H1 (cell line): ENCODE results near the gene ZNF433. TPM values are rescaled to one million over a fixed set of nuclear protein-coding genes. Genes with fewer than 3 reads are reported as not detected.
A peak's percentile ranks its signal among the peaks of the same experiment; 100 is the strongest.

Source experiments
- ATF3 ChIP-seq: IDR thresholded peaks from 2 replicates; pipeline ENCODE4 v1.6.1; 2011; ENCODE audit warnings: low read depth, mild to moderate bottlenecking, low read length; ENCODE audit not compliant: insufficient read depth
- BACH1 ChIP-seq: IDR thresholded peaks from 2 replicates; pipeline ENCODE4 v1.6.1; 2012; ENCODE audit warnings: low read length, improper control_type of control experiment
- BRCA1 ChIP-seq: IDR thresholded peaks from 2 replicates; pipeline ENCODE4 v1.6.1; 2012; ENCODE audit warnings: low read depth, low read length, improper control_type of control experiment
- CBX5 ChIP-seq: fragments of 300-800, 300-1000 bp; sonication (generic); IDR thresholded peaks from 2 replicates; pipeline ENCODE4 v1.7.1; 2016; ENCODE audit warnings: antibody characterized with exemption, low read length, low read depth
- CBX8 ChIP-seq: fragments of 300-800, 300-1000 bp; sonication (generic); IDR thresholded peaks from 2 replicates; pipeline ENCODE4 v1.7.1; 2016; ENCODE audit warnings: low read depth, low read length, borderline replicate concordance
- CEBPB ChIP-seq: IDR thresholded peaks from 2 replicates; pipeline ENCODE4 v1.6.1; 2012; ENCODE audit warnings: low read depth, low read length
- CHD1 ChIP-seq: IDR thresholded peaks from 2 replicates; pipeline ENCODE4 v1.6.1; 2012; ENCODE audit warnings: low read depth, low read length, improper control_type of control experiment
- CHD2 ChIP-seq: IDR thresholded peaks from 2 replicates; pipeline ENCODE4 v1.6.1; 2012; ENCODE audit warnings: low read length, improper control_type of control experiment
- CREB1 ChIP-seq: IDR thresholded peaks from 2 replicates; pipeline ENCODE4 v1.6.1; 2012; ENCODE audit warnings: inconsistent platforms
- CTCF ChIP-seq, 3 experiments: IDR thresholded peaks; 1 replicate in 2 of 3; 2 replicates in 1 of 3; pipeline versions ENCODE4 v1.5.1 to v1.6.1; 2011; ENCODE audit warnings: low read length in 3 of 3, mild to moderate bottlenecking in 3 of 3, inconsistent platforms in 2 of 3, low read depth in 1 of 3, moderate library complexity in 1 of 3; ENCODE audit not compliant: insufficient read depth in 1 of 3; ENCODE audit errors: control extremely low read depth in 1 of 3
- E2F6 ChIP-seq: IDR thresholded peaks from 2 replicates; pipeline ENCODE4 v1.6.1; 2012; ENCODE audit warnings: inconsistent platforms
- JUND ChIP-seq: IDR thresholded peaks from 2 replicates; pipeline ENCODE4 v1.6.1; 2011; ENCODE audit warnings: mild to moderate bottlenecking, improper control_type of control experiment, low read length
- PHF8 ChIP-seq: fragments of 200-600 bp; sonication (generic); conservative IDR thresholded peaks from 2 replicates; pipeline ENCODE4 v1.7.1; 2012; ENCODE audit warnings: low read depth, mild to moderate bottlenecking, inconsistent platforms, low read length, moderate library complexity
- RAD21 ChIP-seq, 2 experiments: IDR thresholded peaks in 1 of 2; conservative IDR thresholded peaks in 1 of 2; 2 replicates each; pipeline ENCODE4 v1.6.1; 2011; ENCODE audit warnings: low read depth in 2 of 2, low read length in 2 of 2, improper control_type of control experiment in 1 of 2, inconsistent platforms in 1 of 2, mild to moderate bottlenecking in 1 of 2, moderate library complexity in 1 of 2
- RBBP5 ChIP-seq: IDR thresholded peaks from 2 replicates; pipeline ENCODE4 v1.7.1; 2012; ENCODE audit warnings: low read depth, mild to moderate bottlenecking, inconsistent platforms, low read length, moderate library complexity, borderline replicate concordance
- SAP30 ChIP-seq: fragments of 300-600 bp; sonication (generic); IDR thresholded peaks from 2 replicates; pipeline ENCODE4 v1.7.1; 2012; ENCODE audit warnings: low read length, moderate library complexity, mild to moderate bottlenecking, inconsistent platforms; ENCODE audit not compliant: insufficient read depth, insufficient replicate concordance
- TBP ChIP-seq: IDR thresholded peaks from 2 replicates; pipeline ENCODE4 v1.6.1; 2011; ENCODE audit warnings: low read depth, low read length, improper control_type of control experiment
- TCF12 ChIP-seq: IDR thresholded peaks from 2 replicates; pipeline ENCODE4 v1.6.1; 2011; ENCODE audit warnings: low read depth, mild to moderate bottlenecking, low read length
- YY1 ChIP-seq: IDR thresholded peaks from 2 replicates; pipeline ENCODE4 v1.6.1; 2011; ENCODE audit warnings: low read depth, mild to moderate bottlenecking, low read length
- polyA plus RNA-seq, 7 experiments: library from polyadenylated mRNA; depleted of rRNA in 3 of 7; stranded (reverse) in 5 of 7; unstranded in 2 of 7; fragments of >200 nt in 5 of 7; fragments of 200-250 nt in 2 of 7; gene quantifications; 1 replicate in 5 of 7; 2 replicates in 1 of 7; 4 replicates in 1 of 7; pipeline versions ENCODE4 v1.2.1 to v1.2.3, GENCODE V29; 2011 to 2013; ENCODE audit warnings: missing spikeins in 2 of 7, mixed read lengths in 2 of 7
- total RNA-seq: library from RNA; stranded (reverse); fragmentation: NEBNext Ultra II Directional; extraction: Animal tissue kit (Norgen Biotek cat#: 25700); gene quantifications from 2 replicates; pipeline ENCODE4 v1.2.1, GENCODE V29; 2021

The ZNF433 gene
- total and polyA plus RNA-seq, 2 of the 8 experiments (the other 6 are each of a cell fraction or from before 2014, with no cell fraction given): 0.68 to 1.8 TPM

GRCh38 chr19:12035220-12036172 is at the start of gene ZNF433 (continued):
- TF ChIP-seq TCF12 (peak; percentile 50; the same call in 1 of the 2 replicates), PHF8 (peak; percentile 82), CHD2 (no peak), CTCF (IDR thresholded peaks at IDR 0.05; ENCODE audit: control extremely low read depth in 1 of 3, insufficient read depth in 1 of 3, low read depth in 1 of 3, low read length in 3 of 3) (peak in 1 of 3 experiments; percentile 11; a peak in 1 of 4 replicates), ATF3 (no peak), YY1 (no peak), TBP (peak; percentile 55; the same call in 1 of the 2 replicates), CEBPB (no peak), CBX8 (no peak), SAP30 (no peak), E2F6 (0 out of 2 replicates have a peak, but pooled peaks have one; percentile 41), CREB1 (no peak), BACH1 (no peak), RAD21 (IDR thresholded peaks at IDR 0.05 in 1 of 2, conservative IDR thresholded peaks at IDR 0.05 in 1 of 2; ENCODE audit: low read depth in 2 of 2, low read length in 2 of 2) (no peak), RBBP5 (peak; percentile 93), CHD1 (no peak), CBX5 (no peak), JUND (no peak), BRCA1 (no peak)
